ENCODE results near the gene PLXNA4.

DNA sequence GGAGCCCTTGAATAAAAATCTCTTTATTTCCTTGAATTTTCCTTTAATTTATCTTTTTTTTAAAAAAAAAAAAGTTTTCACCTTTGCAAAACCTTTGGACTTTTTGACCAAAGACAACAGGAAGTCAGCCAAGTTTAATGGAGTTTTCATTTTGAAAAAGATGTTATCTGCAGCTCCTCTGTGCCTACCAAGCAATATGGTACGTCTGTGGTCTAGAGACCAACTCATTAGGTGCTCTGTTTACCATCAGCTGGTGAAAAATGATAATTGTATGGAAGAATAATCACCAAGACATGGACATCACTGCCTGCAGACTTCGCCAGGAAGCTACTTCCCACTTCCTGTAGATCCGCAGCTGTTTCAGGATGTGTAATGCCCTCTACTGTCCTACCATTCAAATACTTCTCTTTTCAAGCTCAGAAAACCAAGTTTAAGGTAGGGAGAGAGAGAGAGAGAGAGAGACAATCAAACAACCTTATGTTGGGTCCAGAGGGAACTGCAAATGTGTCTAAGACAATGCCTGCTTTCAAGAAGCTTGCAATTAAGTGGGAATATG, 18.7 kb downstream of the PLXNA4 start:
- TF ChIP-seq, protein P1, sequence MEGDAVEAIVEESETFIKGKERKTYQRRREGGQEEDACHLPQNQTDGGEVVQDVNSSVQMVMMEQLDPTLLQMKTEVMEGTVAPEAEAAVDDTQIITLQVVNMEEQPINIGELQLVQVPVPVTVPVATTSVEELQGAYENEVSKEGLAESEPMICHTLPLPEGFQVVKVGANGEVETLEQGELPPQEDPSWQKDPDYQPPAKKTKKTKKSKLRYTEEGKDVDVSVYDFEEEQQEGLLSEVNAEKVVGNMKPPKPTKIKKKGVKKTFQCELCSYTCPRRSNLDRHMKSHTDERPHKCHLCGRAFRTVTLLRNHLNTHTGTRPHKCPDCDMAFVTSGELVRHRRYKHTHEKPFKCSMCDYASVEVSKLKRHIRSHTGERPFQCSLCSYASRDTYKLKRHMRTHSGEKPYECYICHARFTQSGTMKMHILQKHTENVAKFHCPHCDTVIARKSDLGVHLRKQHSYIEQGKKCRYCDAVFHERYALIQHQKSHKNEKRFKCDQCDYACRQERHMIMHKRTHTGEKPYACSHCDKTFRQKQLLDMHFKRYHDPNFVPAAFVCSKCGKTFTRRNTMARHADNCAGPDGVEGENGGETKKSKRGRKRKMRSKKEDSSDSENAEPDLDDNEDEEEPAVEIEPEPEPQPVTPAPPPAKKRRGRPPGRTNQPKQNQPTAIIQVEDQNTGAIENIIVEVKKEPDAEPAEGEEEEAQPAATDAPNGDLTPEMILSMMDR (IDR thresholded peaks at IDR 0.05) = 0 out of 3 replicates have a peak, but pooled peaks have one; percentile 13
- TF ChIP-seq ZFP36 (IDR thresholded peaks at IDR 0.05; ENCODE audit: borderline replicate concordance, partially characterized antibody) = no peak
- no peak for TF ChIP-seq KDM1A (IDR thresholded peaks at IDR 0.05; ENCODE audit: low read depth)

All from A549 (cell line).